ENCODE measurements around the gene FBXO15. TPM values are rescaled to one million over a fixed set of nuclear protein-coding genes. Genes with fewer than 3 reads are reported as not detected.
A peak's percentile ranks its signal among the peaks of the same experiment; 100 is the strongest.

The FBXO15 gene
- total RNA-seq, 1 donor from 2014 or later = not detected

- peak; percentile 55 for ATAC-seq (ENCODE audit: poor library complexity)
- intact Hi-C loops (cut with DNase I) = no loop called here
Observed at GRCh38 chr18:74126684-74127655, 20.7 kb downstream of the FBXO15 start.

GRCh38 chr18:74124642-74125041, 23.0 kb downstream of the FBXO15 start:
- DNase-seq = no peak
- intact Hi-C loops (cut with DNase I) = no loop called here
- no peak for ATAC-seq (ENCODE audit: poor library complexity)

More at GRCh38 chr18:74126684-74127655, 20.7 kb downstream of the FBXO15 start:
- no peak for DNase-seq

GRCh38 chr18:74123200-74123599, 24.4 kb downstream of the FBXO15 start:
- DNase-seq = no peak
- intact Hi-C loops (cut with DNase I) = no loop called here
- ATAC-seq (ENCODE audit: poor library complexity) = no peak

- intact Hi-C loops (cut with DNase I) = loop anchor here (10.0 kb wide), 1 partner anchor 1352 kb away; no protein-coding TSS in a partner anchor
- ATAC-seq (ENCODE audit: poor library complexity) = no peak
- DNase-seq = no peak
Observed at GRCh38 chr18:74116633-74117554, 30.7 kb downstream of the FBXO15 start.

- ATAC-seq (ENCODE audit: poor library complexity) (no peak), DNase-seq (no peak)
- intact Hi-C loops (cut with DNase I) = loop anchor here (10.0 kb wide), 1 partner anchor 1350 kb away; no protein-coding TSS in a partner anchor
Observed at GRCh38 chr18:74115046-74115445, 32.6 kb downstream of the FBXO15 start.

GRCh38 chr18:74114116-74114515, 33.5 kb downstream of the FBXO15 start:
- intact Hi-C loops (cut with DNase I) = loop anchor here (10.0 kb wide), 1 partner anchor 1349 kb away; no protein-coding TSS in a partner anchor
- no peak for DNase-seq
- ATAC-seq (ENCODE audit: poor library complexity) = no peak

- DNase-seq = no peak
- intact Hi-C loops (cut with DNase I) = loop anchor here (10.0 kb wide), 1 partner anchor 1349 kb away; no protein-coding TSS in a partner anchor
- no peak for ATAC-seq (ENCODE audit: poor library complexity)
Observed at GRCh38 chr18:74113711-74114110, 33.9 kb downstream of the FBXO15 start.

- DNase-seq = no peak
- ATAC-seq (ENCODE audit: poor library complexity) = no peak
- intact Hi-C loops (cut with DNase I) = loop anchor here (10.0 kb wide), 1 partner anchor 1346 kb away; no protein-coding TSS in a partner anchor
Observed at GRCh38 chr18:74110976-74111375, 36.7 kb downstream of the FBXO15 start.

- ATAC-seq (ENCODE audit: poor library complexity) = no peak
- intact Hi-C loops (cut with DNase I) = loop anchor here (10.0 kb wide), 1 partner anchor 1345 kb away; no protein-coding TSS in a partner anchor
- no peak for DNase-seq
Observed at GRCh38 chr18:74110149-74110548, 37.5 kb downstream of the FBXO15 start.

- ATAC-seq (ENCODE audit: poor library complexity) (no peak), DNase-seq (no peak)
- intact Hi-C loops (cut with DNase I) = no loop called here
Observed at GRCh38 chr18:74108460-74108859, 39.2 kb downstream of the FBXO15 start.

- DNase-seq (no peak), ATAC-seq (ENCODE audit: poor library complexity) (no peak)
- intact Hi-C loops (cut with DNase I) = no loop called here
Observed at GRCh38 chr18:74097803-74098202, 49.8 kb downstream of the FBXO15 start.

- no peak for DNase-seq
- ATAC-seq (ENCODE audit: poor library complexity) = no peak
- intact Hi-C loops (cut with DNase I) = no loop called here
Observed at GRCh38 chr18:74092922-74093321, 54.7 kb downstream of the FBXO15 start.

GRCh38 chr18:74084184-74084855, 63.3 kb downstream of the FBXO15 start:
- ATAC-seq (ENCODE audit: poor library complexity) (no peak), DNase-seq (no peak)
- intact Hi-C loops (cut with DNase I) = no loop called here

GRCh38 chr18:74083557-74083952, 64.1 kb downstream of the FBXO15 start:
- DNase-seq (no peak), ATAC-seq (ENCODE audit: poor library complexity) (no peak)
- intact Hi-C loops (cut with DNase I) = no loop called here

GRCh38 chr18:74082742-74083556, 64.7 kb downstream of the FBXO15 start:
- no peak for ATAC-seq (ENCODE audit: poor library complexity)
- intact Hi-C loops (cut with DNase I) = no loop called here

GRCh38 chr18:74081966-74082741, 65.5 kb downstream of the FBXO15 start:
- intact Hi-C loops (cut with DNase I) = no loop called here
- peak; percentile 76 for ATAC-seq (ENCODE audit: poor library complexity)
- peak; percentile 49 for DNase-seq

More at GRCh38 chr18:74082742-74083556, 64.7 kb downstream of the FBXO15 start:
- no peak for DNase-seq

GRCh38 chr18:74078257-74078656, 69.4 kb downstream of the FBXO15 start:
- intact Hi-C loops (cut with DNase I) = no loop called here
- no peak for DNase-seq
- ATAC-seq (ENCODE audit: poor library complexity) = no peak
